ENCODE data around the gene SEPSECS.

Gene SEPSECS

DNA sequence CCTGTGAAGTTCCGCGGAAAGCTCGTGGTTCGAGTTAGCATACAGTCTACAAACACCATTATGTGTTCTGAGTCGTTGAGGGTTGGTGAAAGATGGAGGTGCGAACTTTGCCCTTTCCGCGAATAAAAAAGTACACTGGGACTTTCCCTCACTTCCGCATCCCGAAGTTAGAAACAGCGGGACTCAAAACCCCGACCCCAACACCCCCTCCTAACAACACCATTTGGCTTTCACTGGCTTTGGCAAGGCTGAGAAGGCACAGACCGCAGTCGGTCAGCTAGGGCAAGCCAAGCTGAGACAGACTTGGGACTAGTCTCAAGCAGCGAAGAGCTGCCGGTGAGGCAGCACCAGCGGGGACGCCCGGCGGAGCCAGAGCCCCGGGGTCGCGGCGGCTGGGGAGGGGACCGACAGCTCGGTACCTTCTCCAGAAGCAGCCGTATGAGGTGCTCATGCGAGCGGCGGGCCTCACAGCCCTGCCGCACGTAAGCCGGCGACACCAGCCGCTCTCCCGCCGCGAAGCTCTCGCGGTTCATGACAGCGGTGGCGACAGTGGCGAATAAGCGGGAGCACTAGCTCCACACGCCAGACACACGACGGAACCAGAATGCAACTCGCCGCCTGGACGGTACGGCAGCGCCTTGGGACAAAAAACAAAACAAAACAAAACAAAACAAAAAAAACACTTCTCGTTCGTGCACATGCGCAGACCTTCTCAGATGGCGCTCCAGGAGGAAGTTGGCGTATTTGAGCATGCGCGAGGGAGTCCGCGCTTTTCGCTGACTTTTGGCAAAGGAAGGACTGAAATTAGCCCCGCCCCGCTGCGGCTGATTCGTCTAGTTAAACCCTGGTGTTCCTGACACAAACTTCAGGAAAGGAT is at the start of gene SEPSECS:
SEPSECS (minus strand) TSS at position 613 of the 877 bp plus-strand sequence; CDS start at position 533, 80 bp downstream.
- peak; percentile 88 to 93 (median 88) for DNase-seq (ENCODE audit: low read depth in 2 of 3, low spot score in 1 of 3)

DNA sequence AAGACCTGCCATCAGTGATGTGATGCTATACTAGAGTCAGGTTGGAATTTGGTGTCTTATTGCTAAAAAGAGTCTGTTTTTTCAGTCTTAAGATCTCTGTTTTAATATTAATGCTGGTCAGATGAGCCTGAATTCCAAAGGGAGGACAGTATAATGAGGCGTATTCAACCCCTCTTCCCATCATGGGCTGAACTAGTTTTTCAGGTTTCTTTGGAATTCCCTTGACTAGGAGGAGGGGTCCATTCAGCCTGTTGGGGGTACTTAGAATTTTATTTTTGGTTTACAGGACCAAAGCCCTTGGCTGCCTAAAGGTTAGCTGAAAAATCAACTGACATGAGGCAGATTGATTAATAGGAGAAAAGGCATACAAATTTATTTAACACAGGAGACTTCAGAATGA is 49.5 kb upstream of the SEPSECS start:
- DNase-seq (ENCODE audit: low read depth in 2 of 3, low spot score in 1 of 3) = no peak

DNA sequence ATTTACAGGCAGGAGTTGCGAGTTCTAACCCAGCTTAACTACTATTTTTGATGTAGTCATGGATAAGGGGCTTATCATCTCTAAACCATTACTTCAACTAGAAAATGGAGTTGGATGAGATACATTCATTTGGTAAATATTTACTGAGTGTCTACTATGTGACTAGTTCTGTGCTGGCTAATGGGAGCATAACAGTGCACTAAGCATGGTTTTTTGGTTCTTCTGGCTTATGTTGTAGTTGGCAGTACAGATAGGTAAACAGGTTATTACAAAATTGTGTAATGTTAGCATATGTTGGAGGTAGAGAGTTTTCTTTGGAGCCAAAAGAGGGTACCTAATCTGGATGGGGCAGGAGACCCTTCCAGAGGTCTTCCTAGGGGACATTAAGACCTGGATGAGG is 47.7 kb upstream of the SEPSECS start:
- no peak for DNase-seq (ENCODE audit: low read depth in 2 of 3, low spot score in 1 of 3)

DNA sequence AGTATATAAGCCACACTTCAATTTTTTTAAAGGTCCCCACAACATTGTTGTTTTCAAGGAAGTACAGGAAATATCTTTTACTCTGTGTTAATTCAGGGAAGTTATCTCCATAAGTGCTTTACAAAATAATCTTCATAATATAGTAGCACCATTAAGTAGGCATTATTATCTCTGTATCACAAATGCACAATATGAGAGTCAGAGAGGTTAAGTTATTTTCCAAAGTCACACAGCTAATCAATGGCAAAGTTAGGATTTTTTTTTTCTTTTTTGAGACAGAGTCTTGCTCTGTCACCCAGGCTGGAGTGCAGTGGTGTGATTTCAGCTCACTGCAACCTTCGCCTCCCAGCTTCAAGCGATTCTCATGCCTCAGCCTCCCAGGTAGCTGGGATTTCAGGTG is 38.5 kb upstream of the SEPSECS start:
- no peak for DNase-seq (ENCODE audit: low read depth in 2 of 3, low spot score in 1 of 3)

DNA sequence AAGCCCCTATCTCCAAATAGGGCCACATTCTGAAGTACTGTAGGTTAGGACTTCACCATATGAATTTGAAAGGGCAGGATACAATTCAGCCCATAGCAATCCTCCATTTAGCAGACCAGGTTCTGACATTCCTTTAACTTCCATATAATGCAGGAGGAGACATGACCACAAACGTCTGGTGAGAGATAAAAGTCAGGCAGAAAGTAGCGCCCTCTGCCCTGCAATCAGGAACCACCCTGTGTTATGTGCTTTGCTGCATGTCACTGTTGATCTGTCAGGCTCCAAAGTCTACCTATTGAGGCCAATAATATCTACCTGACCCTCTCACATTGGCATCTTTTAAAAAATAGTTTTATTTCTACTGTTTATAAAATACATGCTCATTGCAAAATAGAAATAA is 30.2 kb upstream of the SEPSECS start:
- no peak for DNase-seq (ENCODE audit: low read depth in 2 of 3, low spot score in 1 of 3)

DNA sequence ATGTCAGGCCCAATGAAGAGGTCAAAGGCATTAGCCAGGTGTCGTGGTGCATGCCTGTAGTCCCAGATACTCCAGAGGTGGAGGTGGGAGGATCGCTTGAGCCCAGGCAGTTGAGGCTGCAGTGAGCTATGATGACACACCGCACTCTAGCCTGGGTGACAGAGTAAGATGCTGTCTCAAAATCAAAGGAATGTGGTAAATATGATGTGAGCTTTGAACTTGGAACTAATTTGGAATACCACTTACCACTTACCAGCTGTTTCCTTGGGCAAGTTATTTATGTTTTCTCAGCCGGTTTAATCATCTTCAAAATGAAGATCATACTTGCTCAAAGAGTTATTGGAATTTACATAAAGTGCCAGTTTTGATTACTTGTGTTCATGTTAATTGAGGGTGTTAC is 23.8 kb upstream of the SEPSECS start:
- DNase-seq (ENCODE audit: low read depth in 2 of 3, low spot score in 1 of 3) = no peak

DNA sequence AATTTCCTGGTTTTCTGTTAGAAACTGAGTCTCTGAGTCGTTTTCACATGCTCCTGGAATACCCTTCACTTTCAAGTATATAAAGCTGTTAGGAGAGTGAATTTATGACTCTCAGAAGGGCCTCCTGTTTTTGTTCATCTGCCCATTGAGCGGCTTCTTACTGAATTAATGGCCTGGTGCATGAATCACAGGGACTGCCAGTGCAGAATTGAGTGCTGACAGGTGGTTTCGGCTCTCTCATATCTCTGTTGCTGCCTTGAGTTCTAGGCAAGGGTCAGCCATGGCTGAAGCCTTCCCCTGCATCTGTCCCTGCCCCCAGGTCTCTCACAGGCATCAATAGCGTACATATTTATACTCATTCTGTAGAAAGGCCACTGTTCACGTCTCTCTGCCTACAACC is 22.7 kb upstream of the SEPSECS start:
- DNase-seq (ENCODE audit: low read depth in 2 of 3, low spot score in 1 of 3) = no peak

DNA sequence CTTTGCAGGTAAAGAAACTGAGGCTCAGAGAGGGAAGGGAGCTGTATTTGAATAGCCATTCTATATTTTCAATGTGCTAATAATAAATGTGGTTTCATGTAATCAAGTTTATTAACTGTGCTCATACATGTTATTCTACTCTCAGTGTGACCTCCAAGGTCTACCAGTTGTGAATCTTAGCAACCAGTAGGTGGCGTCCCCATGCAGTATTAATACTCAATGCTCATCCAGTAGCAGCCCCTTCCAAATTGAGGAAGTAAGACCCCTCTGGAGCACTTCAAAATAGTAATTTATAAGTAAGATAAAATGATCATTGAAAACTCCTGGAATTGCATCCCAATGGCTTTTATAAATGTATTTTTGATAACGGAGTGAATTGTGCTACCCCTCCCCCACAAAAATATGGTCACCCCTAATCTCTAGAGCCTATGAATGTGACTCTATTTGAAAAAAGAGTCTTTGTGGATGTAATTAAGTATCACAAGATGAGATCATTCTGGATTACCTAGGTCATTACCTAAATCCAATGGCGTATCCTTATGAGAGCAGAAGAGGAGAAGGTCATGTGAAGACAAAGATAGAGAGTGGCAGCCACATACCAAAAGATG is 20.4 kb upstream of the SEPSECS start:
- DNase-seq (ENCODE audit: low read depth in 2 of 3, low spot score in 1 of 3) = peak in 2 of 3 donors; percentile 12 to 34

DNA sequence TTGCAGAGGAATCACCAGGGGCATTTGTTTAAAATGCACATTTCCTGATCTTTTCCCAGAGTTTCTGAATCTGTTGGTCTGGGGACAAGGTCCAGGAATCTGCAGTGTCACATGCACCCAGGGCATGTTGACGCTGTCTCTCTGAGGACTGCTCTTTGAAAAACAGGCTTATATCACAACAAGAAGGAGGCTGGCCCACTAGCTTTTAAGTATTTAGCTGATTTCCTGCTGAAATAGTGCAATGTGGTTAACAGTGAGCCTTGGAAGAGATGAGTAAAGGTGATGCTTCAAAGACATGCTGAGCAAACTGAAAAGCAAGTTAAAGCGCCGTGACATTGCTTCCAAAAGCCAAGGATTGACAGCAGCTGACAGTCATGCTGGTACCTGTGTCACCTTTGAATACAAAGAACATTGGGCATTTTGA is 18.6 kb upstream of the SEPSECS start:
- peak in 2 of 3 donors; percentile 16 to 20 for DNase-seq (ENCODE audit: low read depth in 2 of 3, low spot score in 1 of 3)

DNA sequence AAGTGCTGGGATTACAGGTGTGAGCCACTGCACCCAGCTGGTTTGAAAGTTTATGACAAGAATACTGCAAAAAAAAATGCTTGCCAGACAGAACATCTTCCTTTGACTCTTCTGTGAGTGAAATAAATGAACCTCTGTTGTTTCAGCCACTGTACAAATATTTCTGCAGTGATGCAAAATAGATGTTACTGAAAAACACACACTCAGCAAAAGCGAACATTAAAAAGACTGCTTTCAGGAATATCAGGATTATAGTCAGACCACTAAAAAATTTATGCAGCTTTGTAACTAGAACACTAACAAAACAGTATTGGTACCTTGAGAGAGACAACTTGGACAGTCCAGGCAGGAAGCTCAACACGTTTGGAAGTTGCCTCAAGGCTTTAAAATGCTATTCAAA is 16.9 kb upstream of the SEPSECS start:
- DNase-seq (ENCODE audit: low read depth in 2 of 3, low spot score in 1 of 3) = no peak

DNA sequence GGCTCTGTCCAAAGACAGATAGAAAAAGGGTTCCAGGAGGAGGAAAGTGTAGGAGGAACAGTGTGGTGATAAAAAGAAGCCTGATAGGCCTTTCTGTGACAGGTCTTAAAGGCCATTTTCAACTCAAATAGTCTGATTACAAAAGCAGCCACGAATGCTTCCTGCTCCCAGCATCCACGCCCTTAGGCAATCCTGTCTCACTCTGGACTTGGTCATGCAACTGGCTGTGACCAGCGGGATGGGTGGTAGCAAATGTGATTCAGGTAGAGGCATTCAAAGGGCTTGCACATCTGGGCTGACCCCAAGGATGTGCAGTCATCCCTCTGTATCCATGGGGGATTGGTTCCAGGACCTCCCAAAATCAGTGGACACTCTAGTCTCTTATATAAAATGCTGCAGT is 14.4 kb upstream of the SEPSECS start:
- DNase-seq (ENCODE audit: low read depth in 2 of 3, low spot score in 1 of 3) = no peak

DNA sequence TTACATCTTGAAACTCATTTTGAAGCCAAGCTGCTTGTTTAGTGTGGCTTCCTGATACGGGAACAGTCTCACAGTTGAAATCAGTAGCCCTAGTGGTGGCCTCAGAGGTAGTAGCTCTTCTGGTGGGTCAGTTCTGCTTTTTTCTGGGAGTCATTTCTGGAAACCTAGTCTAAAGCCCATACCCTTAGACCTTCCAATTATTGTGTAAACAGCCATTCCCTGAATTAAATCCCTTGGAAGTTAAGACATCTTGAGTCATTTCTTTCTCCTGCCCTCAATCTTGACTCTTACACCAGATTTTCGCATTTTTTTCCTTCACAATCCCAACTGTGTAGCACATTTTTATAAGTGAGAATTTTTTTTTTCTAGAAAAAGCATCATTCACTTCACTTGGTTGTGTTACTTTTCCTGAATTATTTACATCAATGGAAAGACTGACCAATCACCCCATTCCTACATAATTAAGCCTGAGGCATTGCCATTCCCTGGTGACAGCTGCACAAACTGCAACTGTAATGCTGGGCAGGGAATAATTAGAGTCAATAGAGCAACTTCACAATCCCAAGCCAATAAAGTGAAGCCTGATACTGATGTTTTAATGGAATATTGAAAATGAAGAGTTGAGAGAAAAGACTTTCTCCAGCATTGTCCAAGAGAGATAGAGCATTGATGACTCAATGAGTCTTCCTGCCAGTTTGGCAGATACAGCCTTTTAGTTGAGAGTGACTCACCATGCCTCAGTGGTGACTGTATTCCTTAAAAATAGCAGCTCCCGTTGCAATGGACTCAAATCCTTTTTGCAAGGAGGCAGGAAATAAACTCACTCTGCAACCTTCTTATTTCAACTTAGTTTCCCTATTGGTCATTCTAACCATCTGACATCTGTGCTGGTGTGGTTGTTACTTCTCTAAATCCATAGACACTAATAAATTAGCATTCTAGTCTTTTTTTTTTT is 13.0 kb upstream of the SEPSECS start:
- DNase-seq (ENCODE audit: low read depth in 2 of 3, low spot score in 1 of 3) = no peak

DNA sequence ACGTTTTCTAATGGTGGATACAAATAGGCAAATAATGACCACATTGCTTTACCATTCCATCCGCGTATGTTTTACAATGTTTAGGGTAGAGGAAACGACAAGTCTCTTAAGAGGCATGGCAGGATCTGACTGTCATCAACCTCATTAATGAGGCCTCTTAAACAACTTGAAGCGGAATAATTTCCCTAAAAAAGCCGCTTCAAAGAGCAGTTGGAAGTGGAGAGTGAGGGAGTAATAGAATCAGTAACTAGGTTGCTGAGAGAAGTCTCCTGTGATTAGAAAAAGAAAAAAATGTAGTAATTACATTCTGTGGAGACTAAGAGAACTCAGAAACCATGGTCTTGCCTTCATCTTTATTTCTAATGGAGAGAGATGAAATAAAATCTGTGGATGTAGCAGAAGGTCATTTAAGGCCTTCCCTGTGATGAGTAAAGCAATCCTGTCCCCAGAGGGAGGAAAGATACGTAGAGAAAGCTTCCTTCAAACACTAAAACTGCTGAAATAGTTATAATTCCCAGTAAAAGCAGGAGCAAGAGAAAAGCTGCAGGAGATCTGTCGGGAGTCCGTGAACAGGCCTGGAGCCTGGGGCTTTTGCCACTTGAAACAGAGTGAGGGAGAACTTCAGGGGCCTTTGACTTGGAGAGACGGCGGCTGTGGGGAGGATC is 11.1 kb upstream of the SEPSECS start:
- no peak for DNase-seq (ENCODE audit: low read depth in 2 of 3, low spot score in 1 of 3)

DNA sequence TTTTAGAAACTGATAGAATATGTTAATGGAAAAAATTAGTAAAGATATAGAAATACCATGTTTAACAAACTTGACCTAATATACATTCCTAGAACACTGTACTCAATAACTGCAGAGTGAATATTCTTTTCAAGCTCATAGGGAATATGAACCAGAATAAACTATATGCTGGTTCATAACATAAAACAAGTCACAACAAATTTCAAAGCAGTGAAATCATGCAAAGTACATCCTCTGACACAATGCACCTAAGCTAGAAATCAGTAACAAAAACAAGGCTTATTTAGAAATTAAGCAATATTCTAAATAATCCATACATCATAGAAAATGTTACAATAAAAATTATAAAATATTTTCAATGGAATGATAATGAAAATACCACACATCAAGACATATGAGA is 9.2 kb upstream of the SEPSECS start:
- no peak for DNase-seq (ENCODE audit: low read depth in 2 of 3, low spot score in 1 of 3)

DNA sequence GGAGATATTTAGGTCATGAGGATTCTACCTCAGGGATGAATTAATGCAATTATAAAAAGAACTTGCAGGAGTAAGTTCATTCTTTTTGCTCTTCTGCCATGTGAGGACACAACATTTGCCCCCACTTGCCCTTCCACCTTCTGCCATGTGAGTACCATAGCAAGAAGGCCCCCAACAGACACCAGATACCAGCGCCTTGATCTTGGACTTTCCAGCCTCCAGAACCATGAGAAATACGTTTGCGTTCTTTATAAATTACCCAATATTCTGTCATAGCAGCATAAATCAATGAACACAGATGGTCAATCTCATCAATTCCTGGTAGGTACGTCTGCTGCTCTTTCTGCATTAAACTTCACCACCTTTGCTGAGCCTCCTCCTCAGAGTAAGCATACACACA is 5.7 kb upstream of the SEPSECS start:
- no peak for DNase-seq (ENCODE audit: low read depth in 2 of 3, low spot score in 1 of 3)

DNA sequence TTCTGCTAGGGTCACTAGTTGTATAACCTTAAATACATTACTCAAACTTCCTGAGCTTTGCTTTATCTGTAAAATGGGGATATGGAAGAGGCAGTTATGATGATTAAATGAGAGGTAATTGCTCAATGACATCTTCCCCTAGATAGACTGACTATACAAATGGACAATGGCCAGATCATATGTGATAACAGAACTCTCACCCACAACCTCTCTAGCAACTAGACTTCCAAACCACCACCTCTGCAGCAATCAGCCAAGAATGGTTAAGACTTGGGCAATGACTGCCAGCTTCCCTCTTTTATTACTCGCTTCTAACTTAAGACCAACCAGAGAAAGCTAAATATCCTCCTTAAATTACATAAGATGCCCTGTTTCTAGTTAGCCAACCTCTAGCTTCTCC is 2.9 kb upstream of the SEPSECS start:
- DNase-seq (ENCODE audit: low read depth in 2 of 3, low spot score in 1 of 3) = no peak

DNA sequence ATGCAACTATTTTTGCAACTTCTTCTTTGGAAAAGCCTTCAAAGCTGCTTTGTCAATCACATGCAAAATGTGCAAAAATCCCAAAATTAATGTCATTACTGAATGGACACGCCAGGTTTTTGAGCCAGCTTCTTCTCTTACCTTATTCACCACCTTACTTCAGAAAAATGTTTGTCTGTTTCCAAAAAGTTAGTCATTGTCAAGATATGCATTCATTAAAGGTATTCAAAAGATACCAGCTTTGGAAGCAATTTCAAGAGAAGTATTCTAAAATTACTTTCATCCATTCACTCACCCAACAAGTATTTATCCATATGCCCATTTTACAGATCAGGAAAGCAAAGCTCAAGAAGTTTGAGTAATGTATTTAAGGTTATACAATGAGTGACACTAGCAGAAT is 2.3 kb upstream of the SEPSECS start:
- DNase-seq (ENCODE audit: low read depth in 2 of 3, low spot score in 1 of 3) = no peak

DNA sequence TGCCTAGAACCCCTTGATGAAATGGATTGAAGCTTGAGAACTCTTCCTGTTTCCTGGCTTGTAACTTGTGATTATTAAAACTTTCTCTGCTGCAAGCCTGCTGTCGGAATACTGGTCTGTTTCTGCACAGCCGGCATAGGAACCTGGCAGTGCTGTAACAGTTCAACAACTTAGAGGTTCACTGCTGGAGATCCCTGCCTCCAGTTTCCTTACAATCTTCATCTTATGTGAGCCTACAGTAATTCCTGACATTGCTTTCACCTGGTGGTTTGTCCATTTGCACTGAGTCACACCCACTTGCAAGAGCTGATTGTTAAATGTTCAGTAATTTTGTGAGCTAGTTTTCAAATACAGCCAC is 1.3 kb upstream of the SEPSECS start:
- DNase-seq (ENCODE audit: low read depth in 2 of 3, low spot score in 1 of 3) = no peak

DNA sequence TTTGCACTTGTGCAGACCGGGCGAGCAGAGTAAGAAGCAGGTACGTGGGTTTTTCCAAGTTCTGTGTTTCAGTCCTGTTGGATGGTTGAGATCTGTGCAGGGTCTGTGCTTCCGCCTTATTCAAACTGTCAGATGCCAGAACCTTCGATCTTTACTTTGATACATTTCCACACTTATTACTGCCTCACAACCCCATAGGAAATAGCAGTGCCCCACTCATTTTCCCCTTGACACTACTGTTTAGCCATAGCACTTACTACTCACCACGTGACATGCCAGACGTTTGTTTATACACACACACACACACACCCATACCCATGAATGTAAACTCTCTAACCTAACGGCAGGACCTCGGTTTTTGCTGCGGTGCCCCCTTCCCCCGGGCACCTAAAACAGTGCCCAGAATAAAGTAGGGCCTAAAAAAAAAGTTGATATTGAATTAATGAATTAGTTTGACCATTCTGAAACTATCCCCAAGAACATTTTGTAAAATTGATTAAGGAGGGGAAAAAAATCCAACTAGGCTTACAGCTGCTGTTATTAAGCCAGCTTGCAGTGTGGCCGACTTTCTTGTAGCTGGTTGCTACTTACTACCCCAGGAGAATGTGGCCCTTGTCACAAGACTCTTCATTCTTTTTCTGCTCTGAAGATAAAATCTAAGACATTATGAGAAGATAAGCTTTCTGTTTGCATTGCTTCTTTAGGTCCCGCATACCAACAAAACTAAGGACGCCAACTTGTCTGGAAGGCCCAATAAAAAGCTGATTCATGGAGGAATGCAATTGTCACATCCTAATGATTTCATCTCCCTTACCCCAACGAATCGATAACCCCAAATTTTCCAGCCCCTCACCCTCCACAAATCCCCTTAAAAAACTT is 704 bp upstream of the SEPSECS start:
- no peak for DNase-seq (ENCODE audit: low read depth in 2 of 3, low spot score in 1 of 3)

DNA sequence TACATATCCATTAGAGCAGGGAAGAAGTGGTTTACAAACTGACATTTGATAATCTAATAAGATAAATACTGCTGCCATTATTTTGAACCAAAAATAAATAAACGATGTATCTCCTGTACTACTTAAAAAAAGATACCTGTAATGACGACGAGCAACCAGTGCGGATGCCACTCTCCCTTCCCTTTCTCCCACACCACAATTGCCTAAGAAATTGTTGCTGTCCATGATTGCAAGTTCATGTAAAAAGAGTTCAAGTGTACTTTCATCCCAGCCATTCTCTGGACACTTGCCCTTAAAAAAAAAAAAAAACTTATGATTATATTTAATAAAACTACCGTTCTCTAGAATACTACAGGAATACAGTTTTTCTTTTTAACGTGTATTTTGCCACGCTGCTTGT is 1.4 kb downstream of the SEPSECS start:
- no peak for DNase-seq (ENCODE audit: low read depth in 2 of 3, low spot score in 1 of 3)
